Iris pigment epithelial cell (primary cell): ENCODE results near the gene FSTL5.

ENCODE experiments used
- DNase-seq: peaks from one replicate; pipeline ENCODE4 v3.0.0-alpha.2; 2011; ENCODE audit warnings: low read depth

The FSTL5 gene

GRCh38 chr4:161581262-161582230 lies 582.3 kb downstream of the FSTL5 start:
- DNase-seq, result peak; percentile 71

- peak; percentile 86 for DNase-seq
Observed at GRCh38 chr4:161577579-161578301, 586.1 kb downstream of the FSTL5 start.

- DNase-seq, result peak; percentile 59
Observed at GRCh38 chr4:161573836-161574235, 590.0 kb downstream of the FSTL5 start.

- DNase-seq, result peak; percentile 32
Observed at GRCh38 chr4:161564230-161564834, 599.5 kb downstream of the FSTL5 start.

- DNase-seq, result peak; percentile 92
Observed at GRCh38 chr4:161555689-161556660, 607.8 kb downstream of the FSTL5 start.

- peak; percentile 81 for DNase-seq
Observed at GRCh38 chr4:161554372-161554990, 609.3 kb downstream of the FSTL5 start.

GRCh38 chr4:161546902-161547301 lies 616.9 kb downstream of the FSTL5 start:
- DNase-seq, result peak; percentile 9

- DNase-seq, result no peak
Observed at GRCh38 chr4:161540265-161540664, 623.5 kb downstream of the FSTL5 start.

GRCh38 chr4:161538941-161539340 lies 624.9 kb downstream of the FSTL5 start:
- no peak for DNase-seq

- DNase-seq, result no peak
Observed at GRCh38 chr4:161530710-161531109, 633.1 kb downstream of the FSTL5 start.

GRCh38 chr4:161525121-161525520 lies 638.7 kb downstream of the FSTL5 start:
- DNase-seq, result no peak

GRCh38 chr4:161522031-161522430 lies 641.8 kb downstream of the FSTL5 start:
- DNase-seq, result no peak

GRCh38 chr4:161519611-161520010 lies 644.2 kb downstream of the FSTL5 start:
- DNase-seq, result no peak

GRCh38 chr4:161517941-161518340 lies 645.9 kb downstream of the FSTL5 start:
- no peak for DNase-seq

GRCh38 chr4:161505141-161505540 lies 658.7 kb downstream of the FSTL5 start:
- no peak for DNase-seq

GRCh38 chr4:161498155-161498554 lies 665.6 kb downstream of the FSTL5 start:
- no peak for DNase-seq

- no peak for DNase-seq
Observed at GRCh38 chr4:161486461-161486860, 677.3 kb downstream of the FSTL5 start.

GRCh38 chr4:161466316-161466715 lies 697.5 kb downstream of the FSTL5 start:
- DNase-seq, result no peak

- DNase-seq, result no peak
Observed at GRCh38 chr4:161463436-161463835, 700.4 kb downstream of the FSTL5 start.

GRCh38 chr4:161457906-161458305 lies 705.9 kb downstream of the FSTL5 start:
- no peak for DNase-seq

GRCh38 chr4:161457311-161457710 lies 706.5 kb downstream of the FSTL5 start:
- DNase-seq, result no peak
